HG02943 (cell line): ENCODE results near the gene RSU1.

ENCODE experiments used
- ATAC-seq: cut with Tn5 transposase; IDR thresholded peaks from one replicate; pipeline ENCODE4 v1.9.1; 2021; ENCODE audit warnings: mild to moderate bottlenecking, low read depth, moderate library complexity; ENCODE audit not compliant: unreplicated experiment

Gene RSU1

GRCh38 chr10:16612115-16612980, 204.9 kb downstream of the RSU1 start:
- no peak for ATAC-seq

- ATAC-seq = no peak
Observed at GRCh38 chr10:16611037-16611436, 206.2 kb downstream of the RSU1 start.

- ATAC-seq = no peak
Observed at GRCh38 chr10:16609211-16609610, 208.0 kb downstream of the RSU1 start.

- ATAC-seq = no peak
Observed at GRCh38 chr10:16606923-16607322, 210.3 kb downstream of the RSU1 start.

- no peak for ATAC-seq
Observed at GRCh38 chr10:16606421-16606820, 210.8 kb downstream of the RSU1 start.

GRCh38 chr10:16603308-16603707, 213.9 kb downstream of the RSU1 start:
- ATAC-seq = no peak

- ATAC-seq = no peak
Observed at GRCh38 chr10:16602104-16602775, 215.0 kb downstream of the RSU1 start.

- ATAC-seq = no peak
Observed at GRCh38 chr10:16599662-16600061, 217.6 kb downstream of the RSU1 start.

- ATAC-seq = no peak
Observed at GRCh38 chr10:16597656-16598055, 219.6 kb downstream of the RSU1 start.

GRCh38 chr10:16592378-16592777, 224.8 kb downstream of the RSU1 start:
- no peak for ATAC-seq

GRCh38 chr10:16586358-16587138, 230.7 kb downstream of the RSU1 start:
- peak; percentile 81 for ATAC-seq

GRCh38 chr10:16585103-16585502, 232.1 kb downstream of the RSU1 start:
- ATAC-seq = no peak

- ATAC-seq = no peak
Observed at GRCh38 chr10:16583382-16583781, 233.8 kb downstream of the RSU1 start.

- ATAC-seq = no peak
Observed at GRCh38 chr10:16581202-16581601, 236.0 kb downstream of the RSU1 start.

GRCh38 chr10:16570731-16571130, 246.5 kb downstream of the RSU1 start:
- ATAC-seq = peak; percentile 88

- ATAC-seq = no peak
Observed at GRCh38 chr10:16566202-16566805, 250.9 kb downstream of the RSU1 start.

- no peak for ATAC-seq
Observed at GRCh38 chr10:16565604-16566003, 251.6 kb downstream of the RSU1 start.

- no peak for ATAC-seq
Observed at GRCh38 chr10:16562891-16563290, 254.3 kb downstream of the RSU1 start.

GRCh38 chr10:16559236-16559773, 257.9 kb downstream of the RSU1 start:
- no peak for ATAC-seq

GRCh38 chr10:16547973-16548372, 269.3 kb downstream of the RSU1 start:
- no peak for ATAC-seq
